Activated CD4-positive, alpha-beta T cell treated with anti-CD3 and anti-CD28 coated beads, Interleukin-2, amount 10 ng/mL, durations not matched to agents 24 days and 14 days (primary cell): ENCODE measurements around the gene MACROH2A2. TPM values are rescaled to one million over a fixed set of nuclear protein-coding genes. Genes with fewer than 3 reads are reported as not detected.

ENCODE experiments used
- DNase-seq: peaks from one replicate; pipeline ENCODE4 v3.0.0; 2022
- H3K27ac Mint-ChIP-seq: one replicate; pipeline ENCODE4 v1.8.0; 2022; ENCODE audit warnings: mild to moderate bottlenecking, mixed read lengths
- H3K27me3 Mint-ChIP-seq: one replicate; pipeline ENCODE4 v1.8.0; 2022; ENCODE audit warnings: mixed read lengths
- H3K36me3 Mint-ChIP-seq: one replicate; pipeline ENCODE4 v1.8.0; 2022; ENCODE audit warnings: low read depth, mild to moderate bottlenecking, mixed read lengths
- H3K4me1 Mint-ChIP-seq: one replicate; pipeline ENCODE4 v1.8.0; 2021; ENCODE audit warnings: mixed read lengths
- H3K4me3 Mint-ChIP-seq: one replicate; pipeline ENCODE4 v1.8.0; 2022; ENCODE audit warnings: mild to moderate bottlenecking, moderate library complexity, mixed read lengths
- H3K9me3 Mint-ChIP-seq: one replicate; pipeline ENCODE4 v1.8.0; 2021; ENCODE audit warnings: mixed read lengths
- intact Hi-C: fragments of 100-400 bp; cut with micrococcal nuclease; formaldehyde crosslinking; loops from one replicate; pipeline ENCODE4 v1.15.1; 2023
- total RNA-seq: library from RNA; stranded (reverse); gene quantifications from 2 replicates; pipeline ENCODE4 v1.2.3, GENCODE V29; 2022

The MACROH2A2 gene
- total RNA-seq, 1 donor from 2014 or later, result 4.5 TPM

DNA sequence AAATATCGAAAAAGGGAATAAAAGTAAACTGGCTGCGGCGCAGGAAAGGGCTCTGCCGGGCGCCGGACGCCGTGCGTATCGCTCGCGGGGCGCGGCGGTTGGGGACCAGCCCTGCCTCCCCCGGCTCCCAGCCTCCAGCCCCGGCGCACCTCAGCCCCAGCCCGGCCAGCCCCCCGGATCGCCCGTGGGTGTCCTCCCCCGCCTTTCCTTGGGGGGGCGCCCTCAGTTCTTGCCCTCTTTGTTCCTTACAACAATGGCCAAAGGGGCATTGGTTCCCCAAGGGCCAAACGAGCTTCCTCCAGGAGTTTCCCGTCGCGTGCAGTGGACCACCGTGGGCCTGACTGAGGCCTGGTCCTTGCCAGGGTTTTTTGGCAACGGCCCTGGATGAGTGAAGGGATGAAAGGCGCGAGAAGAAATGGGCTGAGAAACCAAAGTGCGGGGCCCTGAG lies 1.2 kb downstream of the MACROH2A2 start:
- Mint-ChIP-seq H3K4me3 (peak overlapping the region; percentile 84), H3K27me3 (peaks cover 58% of the 10 kb centered on the region), H3K36me3 (no peaks in the 10 kb centered on the region), H3K27ac (no peak overlapping the region), H3K4me1 (peaks cover 4% of the 10 kb centered on the region), H3K9me3 (no peaks in the 10 kb centered on the region)
- peak; percentile 65 for DNase-seq
- intact Hi-C loops, result no loop called here

DNA sequence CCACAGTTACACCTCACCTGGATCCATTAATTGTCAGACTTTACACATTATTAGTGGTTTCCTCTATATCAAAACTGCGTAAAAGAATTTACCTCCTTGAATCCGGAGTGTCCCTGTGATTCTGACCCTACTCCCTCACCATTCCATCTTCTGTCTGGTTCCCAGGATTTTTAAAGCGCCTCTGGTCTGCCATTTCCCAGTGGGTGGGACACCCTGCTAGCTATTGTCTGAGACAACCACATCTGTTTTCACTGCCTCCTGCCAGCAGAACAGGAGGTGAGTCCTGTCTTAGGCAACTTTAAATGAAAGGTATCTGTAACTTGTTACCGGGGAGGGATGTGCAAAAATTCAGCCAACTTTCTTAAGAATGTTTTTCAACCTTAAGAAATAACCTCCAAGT lies 2.3 kb downstream of the MACROH2A2 start:
- Mint-ChIP-seq H3K27me3 (peaks cover 55% of the 10 kb centered on the region), H3K4me3 (peak overlapping the region; percentile 40), H3K27ac (no peak overlapping the region), H3K9me3 (no peaks in the 10 kb centered on the region), H3K36me3 (no peaks in the 10 kb centered on the region), H3K4me1 (peaks cover 4% of the 10 kb centered on the region)
- no peak for DNase-seq
- intact Hi-C loops, result no loop called here

DNA sequence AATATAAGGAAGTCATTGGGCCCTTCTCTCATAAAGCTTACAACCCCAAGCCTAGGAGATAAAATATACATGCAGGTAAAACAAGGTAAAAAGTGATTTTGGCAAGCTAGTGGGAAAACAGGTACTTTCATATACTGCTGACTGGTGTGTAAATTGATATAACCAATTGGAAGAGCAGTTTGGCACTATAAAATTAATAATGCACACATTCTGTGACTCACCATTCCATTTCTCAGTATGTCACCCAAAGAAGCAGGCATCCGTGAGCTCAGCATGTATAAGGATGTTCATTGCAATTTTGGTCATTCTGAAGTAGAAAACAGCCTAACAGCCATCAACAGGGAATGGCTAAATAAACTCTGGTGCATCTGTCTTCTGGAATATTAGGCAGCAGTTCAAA lies 2.9 kb downstream of the MACROH2A2 start:
- H3K27ac Mint-ChIP-seq, result no peak overlapping the region

DNA sequence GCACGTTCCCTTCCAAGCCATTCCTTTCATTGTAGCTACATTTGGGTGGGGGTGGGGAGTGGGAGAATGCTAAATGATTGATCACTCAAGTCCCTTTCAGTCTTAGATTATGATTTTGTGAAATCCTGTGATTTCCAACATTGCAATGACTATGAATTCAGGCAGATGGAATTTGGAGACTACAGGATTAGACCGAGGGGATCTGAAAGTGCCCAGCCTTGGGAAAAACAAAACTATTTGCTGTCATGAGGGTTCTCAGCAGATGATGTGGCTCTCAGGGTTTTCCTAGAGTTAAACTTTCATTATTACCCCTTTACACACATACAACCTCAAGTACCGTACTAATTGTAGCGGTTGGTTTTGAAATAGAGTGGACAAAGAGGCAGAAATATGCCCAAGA lies 4.7 kb downstream of the MACROH2A2 start:
- H3K4me1 Mint-ChIP-seq, result peaks cover 4% of the 10 kb centered on the region
- H3K27ac Mint-ChIP-seq, result no peak overlapping the region
- no peak overlapping the region for H3K4me3 Mint-ChIP-seq
- H3K27me3 Mint-ChIP-seq, result peaks cover 40% of the 10 kb centered on the region
- no peak for DNase-seq
- H3K9me3 Mint-ChIP-seq, result no peaks in the 10 kb centered on the region
- intact Hi-C loops, result no loop called here
- H3K36me3 Mint-ChIP-seq, result no peaks in the 10 kb centered on the region

More for the DNA sequence above, 2.9 kb downstream of the MACROH2A2 start:
- intact Hi-C loops, result no loop called here
- peaks cover 51% of the 10 kb centered on the region for H3K27me3 Mint-ChIP-seq
- H3K9me3 Mint-ChIP-seq, result no peaks in the 10 kb centered on the region
- DNase-seq, result no peak
- no peaks in the 10 kb centered on the region for H3K36me3 Mint-ChIP-seq
- no peak overlapping the region for H3K4me3 Mint-ChIP-seq
- peaks cover 4% of the 10 kb centered on the region for H3K4me1 Mint-ChIP-seq

DNA sequence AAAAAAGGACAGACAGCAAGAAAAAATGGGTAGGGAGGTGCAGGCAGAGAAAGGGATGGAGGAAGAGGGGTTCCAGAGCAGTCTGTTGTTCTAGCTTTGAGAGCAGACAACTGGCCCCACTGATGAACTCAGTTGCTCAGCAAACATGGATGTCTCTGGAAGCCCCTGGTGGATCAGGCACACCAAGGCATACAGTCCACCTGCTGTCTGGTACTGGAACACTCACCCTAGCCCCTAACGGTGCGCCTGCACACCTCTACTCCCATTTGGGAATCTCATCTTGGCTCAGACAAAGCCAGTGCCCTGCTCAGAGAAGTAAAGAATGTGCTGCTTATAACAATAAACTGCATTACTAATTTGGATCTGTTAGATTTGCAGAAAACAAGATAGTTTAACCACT lies 7.7 kb downstream of the MACROH2A2 start:
- no peak for DNase-seq
- Mint-ChIP-seq H3K9me3 (no peaks in the 10 kb centered on the region), H3K4me3 (no peak overlapping the region), H3K4me1 (no peaks in the 10 kb centered on the region), H3K27ac (no peak overlapping the region), H3K36me3 (no peaks in the 10 kb centered on the region), H3K27me3 (peaks cover 27% of the 10 kb centered on the region)
- intact Hi-C loops, result no loop called here

DNA sequence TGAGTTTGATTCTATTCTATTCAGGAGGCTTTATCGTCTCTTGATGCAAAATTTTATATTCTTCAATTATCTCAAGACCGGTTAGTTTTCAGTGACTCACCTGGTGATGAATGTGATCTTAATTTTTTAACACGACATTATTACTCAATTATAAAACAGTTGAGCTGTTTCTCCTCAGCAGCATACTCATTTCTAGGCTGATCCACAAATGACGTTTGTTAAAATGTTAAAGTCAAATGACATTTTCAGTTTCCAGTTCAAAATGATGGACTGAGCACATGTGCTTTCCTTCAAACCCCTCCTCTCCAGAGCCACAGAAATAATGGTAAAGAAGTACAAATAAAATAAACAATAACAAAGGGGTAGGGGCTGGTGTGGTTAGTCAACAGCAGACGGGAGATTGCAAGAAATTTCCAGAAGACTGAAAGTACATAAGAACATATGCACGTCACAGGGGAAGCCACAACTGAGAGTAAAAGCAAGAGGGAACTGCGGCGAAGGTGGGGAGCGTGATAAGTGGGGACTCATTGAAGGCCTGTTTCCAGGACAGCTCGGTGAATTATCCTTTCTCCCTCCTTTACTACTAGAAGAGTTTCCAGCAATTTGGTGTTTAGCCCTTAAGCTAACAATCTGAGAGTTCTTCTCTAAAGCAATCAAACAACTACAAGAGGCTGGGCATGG lies 10.9 kb downstream of the MACROH2A2 start:
- H3K27ac Mint-ChIP-seq, result no peak overlapping the region
- no peak overlapping the region for H3K4me3 Mint-ChIP-seq
- peaks cover 17% of the 10 kb centered on the region for H3K27me3 Mint-ChIP-seq
- H3K9me3 Mint-ChIP-seq, result no peaks in the 10 kb centered on the region
- H3K4me1 Mint-ChIP-seq, result peaks cover 2% of the 10 kb centered on the region
- no peak for DNase-seq
- no peaks in the 10 kb centered on the region for H3K36me3 Mint-ChIP-seq
- intact Hi-C loops, result no loop called here

DNA sequence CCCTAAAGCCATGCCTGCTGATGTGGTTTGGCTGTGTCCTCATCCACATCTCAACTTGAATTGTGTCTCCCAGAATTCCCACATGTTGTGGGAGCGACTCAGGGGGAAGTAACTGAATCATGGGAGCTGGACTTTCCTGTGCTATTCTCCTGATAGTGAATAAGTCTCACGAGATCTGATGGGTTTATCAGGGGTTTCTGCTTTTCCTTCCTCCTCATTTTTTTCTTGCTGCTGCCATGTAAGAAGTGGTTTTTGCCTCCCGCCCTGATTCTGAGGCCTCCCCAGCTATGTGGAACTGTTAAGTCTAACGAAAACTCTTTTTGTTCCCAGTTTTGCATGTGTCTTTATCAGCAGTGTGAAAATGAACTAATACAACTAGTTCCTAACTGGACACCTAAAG lies 11.8 kb downstream of the MACROH2A2 start:
- H3K36me3 Mint-ChIP-seq, result no peaks in the 10 kb centered on the region
- intact Hi-C loops, result no loop called here
- H3K9me3 Mint-ChIP-seq, result no peaks in the 10 kb centered on the region
- H3K27me3 Mint-ChIP-seq, result peaks cover 17% of the 10 kb centered on the region
- H3K27ac Mint-ChIP-seq, result no peak overlapping the region
- no peak for DNase-seq
- H3K4me1 Mint-ChIP-seq, result peaks cover 2% of the 10 kb centered on the region
- no peak overlapping the region for H3K4me3 Mint-ChIP-seq

DNA sequence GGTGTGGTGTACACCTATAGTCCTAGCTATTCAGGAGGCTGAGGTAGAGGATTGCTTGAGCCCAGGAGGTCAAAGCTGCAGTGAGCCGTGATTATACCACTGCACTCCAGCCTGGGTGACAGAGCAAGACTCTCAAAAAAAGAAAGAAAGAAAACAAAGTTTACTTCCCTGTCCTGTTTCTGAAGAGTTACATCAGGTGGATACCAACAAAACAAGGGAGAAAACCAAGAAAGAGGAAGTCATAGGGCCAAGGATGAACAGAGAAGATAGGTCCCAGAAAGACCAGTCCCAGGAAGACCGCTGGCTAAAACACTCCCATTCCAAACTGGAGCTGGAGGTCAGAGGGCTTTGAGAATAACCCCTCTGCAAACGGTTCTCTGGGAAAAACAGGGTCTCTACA lies 13.5 kb downstream of the MACROH2A2 start:
- Mint-ChIP-seq H3K27me3 (peaks cover 15% of the 10 kb centered on the region), H3K4me1 (peaks cover 2% of the 10 kb centered on the region), H3K9me3 (no peaks in the 10 kb centered on the region), H3K4me3 (no peak overlapping the region), H3K36me3 (no peaks in the 10 kb centered on the region), H3K27ac (no peak overlapping the region)
- intact Hi-C loops, result no loop called here
- DNase-seq, result no peak

DNA sequence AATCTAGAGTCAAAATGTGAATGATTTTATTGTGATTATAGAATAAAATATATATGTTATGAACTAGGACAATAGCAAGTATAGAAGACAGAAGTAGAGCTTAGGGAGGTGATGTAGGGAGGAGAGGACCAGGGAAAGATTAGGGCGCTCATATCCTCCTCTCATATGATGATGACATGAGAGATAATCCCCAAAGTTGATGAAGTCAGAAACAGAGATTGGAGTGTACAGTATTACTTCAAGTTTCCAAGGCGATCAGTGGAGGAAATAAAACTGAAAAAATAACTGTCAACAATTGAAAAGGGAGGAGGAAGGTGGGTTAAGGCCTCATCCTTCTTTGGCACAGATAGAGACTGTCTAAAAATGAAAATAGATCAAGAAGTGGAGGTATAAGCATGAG lies 14.9 kb downstream of the MACROH2A2 start:
- no peak overlapping the region for H3K27ac Mint-ChIP-seq
- H3K4me1 Mint-ChIP-seq, result peaks cover 2% of the 10 kb centered on the region
- peaks cover 11% of the 10 kb centered on the region for H3K27me3 Mint-ChIP-seq
- intact Hi-C loops, result no loop called here
- H3K9me3 Mint-ChIP-seq, result no peaks in the 10 kb centered on the region
- no peaks in the 10 kb centered on the region for H3K36me3 Mint-ChIP-seq
- no peak for DNase-seq
- H3K4me3 Mint-ChIP-seq, result no peak overlapping the region

DNA sequence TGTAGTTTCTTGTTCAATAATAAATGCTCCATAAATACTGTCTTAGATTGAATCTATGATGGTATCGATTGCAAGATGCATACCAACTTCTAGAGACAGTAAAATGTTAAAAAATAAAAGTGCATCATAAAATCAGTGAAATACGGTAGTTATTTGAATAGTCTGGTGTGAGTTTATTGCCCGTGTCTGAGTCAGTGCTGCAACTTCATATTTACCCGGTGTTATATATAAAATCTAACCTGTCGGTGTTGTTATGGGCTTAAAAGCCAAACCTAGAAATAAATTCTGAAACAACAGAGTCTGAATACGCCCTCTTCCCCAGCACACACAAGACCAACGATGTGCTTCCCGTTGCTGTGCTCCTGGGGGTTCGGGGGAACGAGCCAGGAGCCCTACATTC lies 16.3 kb downstream of the MACROH2A2 start:
- Mint-ChIP-seq H3K36me3 (no peaks in the 10 kb centered on the region), H3K9me3 (no peaks in the 10 kb centered on the region), H3K4me3 (no peak overlapping the region), H3K27ac (no peak overlapping the region), H3K4me1 (peaks cover 2% of the 10 kb centered on the region), H3K27me3 (peaks cover 8% of the 10 kb centered on the region)
- DNase-seq, result no peak
- intact Hi-C loops, result no loop called here

DNA sequence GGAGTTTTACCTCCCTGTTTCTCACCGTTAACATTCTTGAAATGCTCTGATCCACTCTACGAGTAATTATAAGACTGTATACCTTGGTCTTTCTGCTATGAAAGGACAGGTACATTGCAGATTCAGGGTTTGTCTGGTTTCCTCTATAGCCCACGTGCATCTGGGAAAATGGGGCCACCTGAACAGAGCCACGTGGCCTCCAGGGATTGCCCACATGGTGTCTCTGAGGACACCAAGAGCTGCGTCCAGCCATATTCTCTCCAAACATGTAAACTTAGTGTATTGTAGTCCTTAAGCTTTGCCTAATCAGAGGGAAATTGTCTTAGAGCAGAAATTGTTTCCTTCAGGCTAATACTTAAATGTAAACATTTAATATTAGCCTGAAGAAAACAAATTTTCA lies 16.7 kb downstream of the MACROH2A2 start:
- H3K4me3 Mint-ChIP-seq, result no peak overlapping the region
- no peak for DNase-seq
- H3K4me1 Mint-ChIP-seq, result peaks cover 2% of the 10 kb centered on the region
- no peaks in the 10 kb centered on the region for H3K36me3 Mint-ChIP-seq
- no peak overlapping the region for H3K27ac Mint-ChIP-seq
- no peaks in the 10 kb centered on the region for H3K9me3 Mint-ChIP-seq
- intact Hi-C loops, result no loop called here
- H3K27me3 Mint-ChIP-seq, result peaks cover 8% of the 10 kb centered on the region

DNA sequence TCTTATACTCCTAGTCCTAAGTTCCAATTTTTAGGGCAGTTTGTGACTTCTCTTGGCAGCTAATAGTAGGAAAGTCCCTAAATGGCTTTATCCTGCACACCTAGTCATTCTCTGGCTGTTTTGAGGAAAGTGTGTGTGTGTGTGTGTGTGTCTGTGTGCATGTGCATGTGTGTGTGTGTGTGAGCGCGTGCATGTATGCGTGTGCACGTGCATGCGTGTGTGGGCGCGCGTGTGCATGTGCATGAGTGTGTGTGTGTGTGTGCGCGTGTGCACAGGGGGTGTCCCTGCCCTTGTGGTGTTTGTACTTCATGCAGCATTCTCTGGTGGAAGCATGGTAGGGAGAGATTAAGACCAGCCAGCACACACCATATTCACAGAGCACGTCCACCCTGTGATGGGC lies 18.2 kb downstream of the MACROH2A2 start:
- H3K9me3 Mint-ChIP-seq, result no peaks in the 10 kb centered on the region
- H3K4me1 Mint-ChIP-seq, result peaks cover 2% of the 10 kb centered on the region
- no peak overlapping the region for H3K4me3 Mint-ChIP-seq
- DNase-seq, result no peak
- H3K36me3 Mint-ChIP-seq, result no peaks in the 10 kb centered on the region
- no peak overlapping the region for H3K27ac Mint-ChIP-seq
- intact Hi-C loops, result no loop called here
- peaks cover 3% of the 10 kb centered on the region for H3K27me3 Mint-ChIP-seq

DNA sequence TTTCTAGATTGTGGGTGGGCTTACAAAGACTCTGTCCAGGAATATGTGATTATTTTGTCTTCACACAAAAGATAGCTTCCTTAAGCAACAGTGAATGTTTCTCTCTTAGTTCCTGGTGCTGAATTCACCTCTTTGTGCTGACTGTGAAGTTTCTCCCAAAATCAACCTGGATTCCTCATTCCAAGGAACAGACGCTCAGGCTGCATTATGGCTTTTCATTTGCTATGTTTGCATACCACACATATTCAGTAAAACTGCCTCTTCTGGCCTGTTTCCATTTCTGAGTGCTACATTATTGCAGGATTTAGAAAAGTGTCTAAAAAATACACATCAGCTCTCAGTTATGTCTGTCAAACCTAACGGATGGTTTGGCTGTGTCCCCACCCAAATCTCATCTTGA lies 21.5 kb downstream of the MACROH2A2 start:
- H3K9me3 Mint-ChIP-seq, result no peaks in the 10 kb centered on the region
- no peaks in the 10 kb centered on the region for H3K4me1 Mint-ChIP-seq
- no peak overlapping the region for H3K4me3 Mint-ChIP-seq
- H3K27ac Mint-ChIP-seq, result no peak overlapping the region
- peaks cover 3% of the 10 kb centered on the region for H3K27me3 Mint-ChIP-seq
- H3K36me3 Mint-ChIP-seq, result no peaks in the 10 kb centered on the region
- intact Hi-C loops, result no loop called here
- no peak for DNase-seq

DNA sequence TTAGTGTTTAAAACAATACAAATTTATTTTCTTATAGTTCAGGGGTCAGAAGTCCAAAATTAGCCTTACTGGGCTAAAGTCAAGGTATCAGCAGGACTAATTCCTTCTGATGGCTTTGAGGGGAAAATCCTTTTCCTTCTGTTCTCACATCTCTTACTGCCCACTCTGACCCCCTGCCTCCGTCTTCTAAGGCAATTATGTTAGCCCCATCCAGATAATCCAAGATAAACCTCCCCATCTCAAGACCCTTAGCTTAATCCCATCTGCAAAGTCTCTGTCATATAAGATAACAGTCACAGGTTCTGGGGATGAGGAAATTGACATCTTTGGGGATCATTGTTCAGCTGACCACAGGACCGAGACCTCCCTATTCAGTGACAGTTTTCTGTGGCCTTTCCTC lies 22.3 kb downstream of the MACROH2A2 start:
- Mint-ChIP-seq H3K4me3 (no peak overlapping the region), H3K27me3 (peaks cover 3% of the 10 kb centered on the region), H3K9me3 (no peaks in the 10 kb centered on the region), H3K27ac (no peak overlapping the region), H3K4me1 (no peaks in the 10 kb centered on the region), H3K36me3 (no peaks in the 10 kb centered on the region)
- no peak for DNase-seq
- intact Hi-C loops, result no loop called here

DNA sequence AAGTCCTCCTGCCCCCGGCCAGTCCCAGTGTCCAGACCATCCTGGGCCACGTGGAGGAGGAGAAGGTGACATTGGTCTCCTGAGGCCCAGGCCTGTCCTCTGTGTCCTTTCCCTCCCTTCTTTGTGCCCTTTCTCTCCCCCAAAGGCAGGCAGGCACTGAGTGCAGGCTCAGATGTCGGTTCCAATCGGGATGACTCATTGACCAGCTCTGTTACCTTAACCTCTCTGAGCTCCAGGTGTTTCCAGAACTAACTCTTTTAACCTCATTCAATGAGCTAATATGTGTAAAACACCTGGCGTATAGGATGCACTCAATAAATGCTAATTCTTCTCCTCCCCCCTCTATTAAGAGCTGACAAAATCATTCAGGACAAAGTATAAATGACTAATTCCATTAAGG lies 25.7 kb downstream of the MACROH2A2 start:
- H3K27me3 Mint-ChIP-seq, result peaks cover 3% of the 10 kb centered on the region
- H3K27ac Mint-ChIP-seq, result no peak overlapping the region

More for the DNA sequence above, 25.7 kb downstream of the MACROH2A2 start:
- Mint-ChIP-seq H3K9me3 (no peaks in the 10 kb centered on the region), H3K4me3 (no peak overlapping the region), H3K36me3 (no peaks in the 10 kb centered on the region), H3K4me1 (no peaks in the 10 kb centered on the region)
- no peak for DNase-seq
- intact Hi-C loops, result no loop called here
